Vagina (tissue), 2 donors: ENCODE measurements around the gene RNF181. TPM values are rescaled to one million over a fixed set of nuclear protein-coding genes. Genes with fewer than 3 reads are reported as not detected.
"Not testable (repeated sequence)": the region's sequence is repeated elsewhere in the genome, so short reads cannot be mapped to it uniquely, and the experiment has no call there.

Experiments used
- DNase-seq, 2 donors: peaks; one replicate each; pipeline ENCODE4 v3.0.0-alpha.2; 2017; ENCODE audit errors: extremely low spot score in 2 of 2
- H3K27ac ChIP-seq: fragments of 200-600 bp; sonication (generic); one replicate; pipeline ENCODE4 v1.5.1; 2019
- H3K27me3 ChIP-seq: fragments of 200-600 bp; sonication (generic); one replicate; pipeline ENCODE4 v1.5.1; 2019
- H3K36me3 ChIP-seq, 2 donors: fragments of 200-600 bp; sonication (generic); one replicate each; pipeline ENCODE4 v1.5.1; 2017 to 2019
- H3K4me1 ChIP-seq: fragments of 200-600 bp; sonication (generic); one replicate; pipeline ENCODE4 v1.5.1; 2019
- H3K4me3 ChIP-seq, 2 donors: fragments of 200-600 bp; sonication (generic); 1 replicate in 1 of 2; 2 replicates in 1 of 2; pipeline ENCODE4 v1.5.1; 2016 to 2019
- H3K9me3 ChIP-seq: fragments of 200-600 bp; sonication (generic); one replicate; pipeline ENCODE4 v1.5.1; 2019
- POLR2A ChIP-seq, 2 donors: fragments of 450-650 bp; IDR thresholded peaks; one replicate each; pipeline ENCODE4 v1.6.1; 2017; ENCODE audit warnings: antibody characterized with exemption in 2 of 2, mild to moderate bottlenecking in 2 of 2, moderate library complexity in 2 of 2
- POLR2AphosphoS5 ChIP-seq, 2 donors: sonication (generic); formaldehyde crosslinking; IDR thresholded peaks; one replicate each; pipeline ENCODE4 v1.9.0; 2017; ENCODE audit warnings: antibody characterized with exemption in 2 of 2, mild to moderate bottlenecking in 2 of 2, low read depth in 1 of 2; ENCODE audit not compliant: insufficient read depth in 1 of 2
- intact Hi-C: fragments of 100-400 bp; cut with DNase I; formaldehyde crosslinking; loops from one replicate; pipeline ENCODE4 v1.15.1; 2023
- total RNA-seq: library from RNA; depleted of rRNA; stranded (reverse); fragments of >200 nt; gene quantifications from one replicate; pipeline ENCODE4 v1.2.3, GENCODE V29; 2016
- TF ChIP-seq, protein P1 (sequence below), 3 experiments: fragments of 450-650 bp in 2 of 3; fragments of 200-600 bp in 1 of 3; sonication (generic) in 1 of 3; IDR thresholded peaks; one replicate each; pipeline ENCODE4 v1.5.1; 2017 to 2019; ENCODE audit warnings: antibody characterized with exemption in 3 of 3, mild to moderate bottlenecking in 2 of 3, moderate library complexity in 2 of 3

RNF181 gene
- total RNA-seq, 1 donor from 2014 or later = 107 TPM

DNA sequence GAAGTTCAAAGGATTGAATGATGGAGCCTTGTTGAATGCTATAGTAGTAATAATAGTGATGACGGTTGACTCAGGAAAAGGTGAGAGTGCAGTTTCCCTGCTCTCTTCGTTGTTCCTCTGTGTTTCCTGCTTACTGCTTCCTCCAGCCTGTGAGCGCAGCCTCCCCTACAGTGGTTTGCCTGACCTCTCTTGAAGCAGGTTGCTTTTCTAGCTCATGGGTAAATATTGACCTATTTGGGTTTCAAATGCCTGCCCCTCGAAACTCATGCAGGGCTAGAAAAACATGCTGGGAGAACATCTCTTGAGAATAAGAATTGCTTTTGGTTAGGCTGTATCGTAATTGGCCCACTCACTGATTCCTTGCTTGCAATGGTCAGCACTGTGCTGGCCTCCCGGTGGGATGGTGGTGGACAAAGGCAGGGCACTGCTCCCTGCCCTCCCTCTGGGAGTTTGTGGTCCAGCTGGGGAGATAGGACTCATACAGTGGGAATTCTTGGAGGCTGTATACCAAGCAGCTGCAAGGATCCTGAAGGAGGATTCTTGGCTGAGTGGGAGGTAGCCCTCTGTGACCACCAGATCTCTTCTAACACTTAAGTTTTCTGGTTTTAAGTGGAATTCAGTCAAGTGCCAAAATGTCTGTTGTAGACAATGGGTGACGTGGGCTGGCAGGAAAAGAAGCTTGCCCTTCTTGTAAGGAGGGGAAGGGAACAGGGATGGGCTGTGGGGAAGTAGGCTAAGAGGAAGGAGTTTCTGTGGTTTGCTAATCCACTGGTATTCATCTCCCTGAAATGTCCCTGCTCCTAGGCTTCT is 5.4 kb upstream of the RNF181 start:
- no peak for DNase-seq
- TF ChIP-seq POLR2AphosphoS5 (IDR thresholded peaks at IDR 0.05; ENCODE audit: insufficient read depth in 1 of 2, low read depth in 1 of 2) = peak in 1 of 2 donors; percentile 8
- TF ChIP-seq POLR2A (IDR thresholded peaks at IDR 0.05) = no peak
- H3K36me3 ChIP-seq = no peaks in the 10 kb centered on the region
- intact Hi-C loops = no loop called here
- H3K9me3 ChIP-seq = no peaks in the 10 kb centered on the region
- H3K4me3 ChIP-seq = no peak overlapping the region
- peak overlapping the region; percentile 39 for H3K27ac ChIP-seq
- peaks cover 75% of the 10 kb centered on the region for H3K4me1 ChIP-seq
- H3K27me3 ChIP-seq = no peaks in the 10 kb centered on the region

DNA sequence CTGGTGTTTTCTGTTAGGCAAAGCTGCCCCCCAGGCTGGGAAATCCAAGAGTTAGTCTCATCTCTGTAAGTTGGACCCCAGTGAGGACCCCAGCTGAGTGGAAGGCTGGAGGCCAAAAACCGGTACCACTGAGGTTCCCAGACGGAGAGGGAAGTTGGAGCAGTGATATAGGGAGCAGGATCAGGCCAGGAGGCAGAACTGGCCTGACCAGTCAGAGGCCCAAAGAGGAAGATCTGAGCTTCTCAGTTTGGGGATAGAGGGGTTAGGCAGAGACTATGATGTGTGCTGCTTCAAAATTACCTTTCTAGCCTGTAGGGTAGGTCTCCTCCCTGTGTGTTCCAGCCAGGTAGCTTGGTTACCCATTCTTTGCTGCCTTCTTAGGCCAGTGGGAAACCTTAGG is 4.6 kb upstream of the RNF181 start:
- Histone ChIP-seq H3K27ac (peak overlapping the region; percentile 39), H3K36me3 (no peaks in the 10 kb centered on the region), H3K4me3 (no peak overlapping the region), H3K9me3 (no peaks in the 10 kb centered on the region), H3K27me3 (no peaks in the 10 kb centered on the region), H3K4me1 (peaks cover 68% of the 10 kb centered on the region)
- TF ChIP-seq, protein P1, sequence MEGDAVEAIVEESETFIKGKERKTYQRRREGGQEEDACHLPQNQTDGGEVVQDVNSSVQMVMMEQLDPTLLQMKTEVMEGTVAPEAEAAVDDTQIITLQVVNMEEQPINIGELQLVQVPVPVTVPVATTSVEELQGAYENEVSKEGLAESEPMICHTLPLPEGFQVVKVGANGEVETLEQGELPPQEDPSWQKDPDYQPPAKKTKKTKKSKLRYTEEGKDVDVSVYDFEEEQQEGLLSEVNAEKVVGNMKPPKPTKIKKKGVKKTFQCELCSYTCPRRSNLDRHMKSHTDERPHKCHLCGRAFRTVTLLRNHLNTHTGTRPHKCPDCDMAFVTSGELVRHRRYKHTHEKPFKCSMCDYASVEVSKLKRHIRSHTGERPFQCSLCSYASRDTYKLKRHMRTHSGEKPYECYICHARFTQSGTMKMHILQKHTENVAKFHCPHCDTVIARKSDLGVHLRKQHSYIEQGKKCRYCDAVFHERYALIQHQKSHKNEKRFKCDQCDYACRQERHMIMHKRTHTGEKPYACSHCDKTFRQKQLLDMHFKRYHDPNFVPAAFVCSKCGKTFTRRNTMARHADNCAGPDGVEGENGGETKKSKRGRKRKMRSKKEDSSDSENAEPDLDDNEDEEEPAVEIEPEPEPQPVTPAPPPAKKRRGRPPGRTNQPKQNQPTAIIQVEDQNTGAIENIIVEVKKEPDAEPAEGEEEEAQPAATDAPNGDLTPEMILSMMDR (IDR thresholded peaks at IDR 0.05) = no peak
- TF ChIP-seq POLR2AphosphoS5 (IDR thresholded peaks at IDR 0.05; ENCODE audit: insufficient read depth in 1 of 2, low read depth in 1 of 2) = no peak
- no peak for TF ChIP-seq POLR2A (IDR thresholded peaks at IDR 0.05)
- intact Hi-C loops = no loop called here
- no peak for DNase-seq

DNA sequence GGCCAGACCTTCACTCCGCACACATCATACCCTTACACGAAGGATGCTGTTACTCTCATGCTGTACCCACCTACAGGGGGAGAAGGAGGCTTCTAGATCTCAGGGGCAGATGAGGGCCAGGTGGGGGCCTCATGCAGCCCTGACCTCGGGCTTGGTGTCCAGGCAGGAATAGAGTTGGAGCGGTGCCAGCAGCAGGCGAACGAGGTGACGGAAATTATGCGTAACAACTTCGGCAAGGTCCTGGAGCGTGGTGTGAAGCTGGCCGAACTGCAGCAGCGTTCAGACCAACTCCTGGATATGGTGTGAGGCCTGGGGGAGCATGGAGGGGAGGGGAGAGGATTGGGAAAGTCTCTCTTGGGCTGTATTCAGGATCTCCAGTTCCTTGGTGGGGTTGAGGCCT is 4.0 kb upstream of the RNF181 start:
- H3K9me3 ChIP-seq = no peaks in the 10 kb centered on the region
- TF ChIP-seq POLR2AphosphoS5 (IDR thresholded peaks at IDR 0.05; ENCODE audit: insufficient read depth in 1 of 2, low read depth in 1 of 2) = no peak
- no peak for TF ChIP-seq POLR2A (IDR thresholded peaks at IDR 0.05)
- TF ChIP-seq, protein P1 (IDR thresholded peaks at IDR 0.05) = no peak
- peak overlapping the region; percentile 39 for H3K27ac ChIP-seq
- H3K36me3 ChIP-seq = no peaks in the 10 kb centered on the region
- H3K4me3 ChIP-seq = no peak overlapping the region
- DNase-seq = no peak
- H3K27me3 ChIP-seq = no peaks in the 10 kb centered on the region
- peaks cover 68% of the 10 kb centered on the region for H3K4me1 ChIP-seq
- intact Hi-C loops = no loop called here

DNA sequence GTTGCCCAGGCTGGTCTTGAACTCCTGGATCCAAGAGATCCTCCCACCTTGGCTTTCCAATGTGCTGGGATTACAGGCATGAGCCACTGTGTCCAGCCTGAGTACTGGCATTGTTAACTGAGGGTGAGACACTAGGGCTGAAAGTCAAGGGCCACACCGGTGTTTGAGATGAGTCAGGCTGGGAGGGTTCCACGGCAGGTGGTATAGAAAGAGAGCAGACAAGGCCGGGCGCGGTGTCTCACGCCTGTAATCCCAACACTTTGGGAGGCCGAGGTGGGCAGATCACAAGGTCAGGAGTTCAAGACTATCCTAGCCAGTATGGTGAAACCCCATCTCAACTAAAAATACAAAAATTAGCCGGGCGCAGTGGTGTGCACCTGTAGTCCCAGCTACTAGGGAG is 3.2 kb upstream of the RNF181 start:
- H3K27me3 ChIP-seq, H3K27ac ChIP-seq, intact Hi-C loops, DNase-seq, H3K9me3 ChIP-seq, H3K4me3 ChIP-seq, H3K36me3 ChIP-seq: not testable (repeated sequence)
- peaks cover 68% of the 10 kb centered on the region for H3K4me1 ChIP-seq

DNA sequence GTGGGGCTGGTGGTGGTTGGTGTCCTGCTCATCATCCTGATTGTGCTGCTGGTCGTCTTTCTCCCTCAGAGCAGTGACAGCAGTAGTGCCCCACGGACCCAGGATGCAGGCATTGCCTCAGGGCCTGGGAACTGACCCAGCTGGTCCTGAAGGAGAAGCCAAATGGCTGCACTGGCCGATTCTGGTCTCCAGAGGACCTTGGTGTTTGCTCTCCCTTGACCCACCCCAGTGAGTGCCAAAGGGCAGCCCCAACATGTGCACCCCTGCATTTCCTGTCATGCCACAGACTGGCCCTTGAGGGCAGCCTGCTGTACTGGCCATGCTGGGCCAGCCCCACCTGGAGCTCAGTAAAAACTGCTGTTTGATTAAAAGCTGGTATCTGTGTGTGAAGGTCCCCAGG is 2.5 kb upstream of the RNF181 start:
- no peak for DNase-seq
- Histone ChIP-seq H3K4me1 (peaks cover 63% of the 10 kb centered on the region), H3K36me3 (peaks cover 0 to 9% of the 10 kb centered on the region in 2 donors), H3K9me3 (no peaks in the 10 kb centered on the region), H3K27me3 (no peaks in the 10 kb centered on the region), H3K4me3 (no peak overlapping the region), H3K27ac (no peak overlapping the region)
- intact Hi-C loops = no loop called here
- TF ChIP-seq, protein P1 (IDR thresholded peaks at IDR 0.05) = no peak
- TF ChIP-seq POLR2A (IDR thresholded peaks at IDR 0.05) (no peak), POLR2AphosphoS5 (IDR thresholded peaks at IDR 0.05; ENCODE audit: insufficient read depth in 1 of 2, low read depth in 1 of 2) (no peak)

DNA sequence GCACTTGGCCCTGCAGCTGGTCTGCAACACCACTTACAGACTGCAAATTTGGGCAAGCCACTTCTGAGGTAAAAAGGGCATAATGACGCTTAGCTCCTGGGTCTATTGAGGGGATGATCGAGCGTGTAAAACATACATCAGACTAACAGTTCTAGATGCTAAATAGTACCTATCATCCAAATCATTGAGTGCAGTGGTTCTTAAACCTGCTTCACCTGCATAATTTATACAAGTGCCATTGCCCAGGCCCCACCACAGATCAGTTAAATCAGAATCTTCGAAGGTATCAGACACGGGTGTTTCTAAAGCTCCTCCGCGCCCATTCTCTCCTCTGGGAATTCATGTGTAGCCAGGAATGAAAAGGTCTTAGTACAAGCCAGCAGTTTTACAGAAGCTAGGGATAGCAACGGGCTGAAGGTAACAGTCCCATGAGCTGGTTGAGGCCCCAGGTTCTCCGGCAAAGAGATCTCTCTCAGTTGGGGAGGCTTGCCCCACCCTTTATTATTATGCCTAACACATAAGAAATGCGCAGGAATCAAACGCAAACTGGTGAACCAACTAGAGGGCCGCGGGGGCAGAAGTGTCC is 737 bp upstream of the RNF181 start:
- DNase-seq = no peak
- H3K9me3 ChIP-seq = no peaks in the 10 kb centered on the region
- H3K36me3 ChIP-seq = peaks cover 0 to 17% of the 10 kb centered on the region in 2 donors
- peak overlapping the region; percentile 90 for H3K27ac ChIP-seq
- TF ChIP-seq POLR2AphosphoS5 (IDR thresholded peaks at IDR 0.05; ENCODE audit: insufficient read depth in 1 of 2, low read depth in 1 of 2) = no peak
- no peak for TF ChIP-seq POLR2A (IDR thresholded peaks at IDR 0.05)
- TF ChIP-seq, protein P1 (IDR thresholded peaks at IDR 0.05) = no peak
- H3K27me3 ChIP-seq = no peaks in the 10 kb centered on the region
- intact Hi-C loops = no loop called here
- peaks cover 48% of the 10 kb centered on the region for H3K4me1 ChIP-seq
- peak overlapping the region; percentile 85 to 95 for H3K4me3 ChIP-seq
